ENCODE results near the gene HS6ST3.
A peak's percentile ranks its signal among the peaks of the same experiment; 100 is the strongest.

HS6ST3 gene

DNA sequence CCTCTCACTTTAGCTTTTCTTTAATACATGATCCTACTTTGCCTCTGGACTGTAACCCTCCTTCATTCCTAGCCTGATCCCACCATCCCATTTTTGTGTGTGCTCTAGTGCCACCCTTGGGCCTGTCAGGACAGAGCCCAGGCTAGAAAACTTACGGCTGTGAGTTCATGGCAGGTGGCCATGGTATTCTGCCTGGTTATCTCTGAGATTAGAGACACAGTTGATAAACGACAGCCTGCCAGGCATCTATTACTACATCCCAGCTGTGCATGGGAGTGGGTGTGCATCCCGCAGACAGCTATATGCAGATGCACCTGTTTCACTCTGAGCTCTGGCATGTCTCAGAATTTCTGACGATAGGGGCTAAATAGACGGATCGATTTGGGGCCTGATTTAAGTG, 110.9 kb downstream of the HS6ST3 start:
- no peak for DNase-seq

DNA sequence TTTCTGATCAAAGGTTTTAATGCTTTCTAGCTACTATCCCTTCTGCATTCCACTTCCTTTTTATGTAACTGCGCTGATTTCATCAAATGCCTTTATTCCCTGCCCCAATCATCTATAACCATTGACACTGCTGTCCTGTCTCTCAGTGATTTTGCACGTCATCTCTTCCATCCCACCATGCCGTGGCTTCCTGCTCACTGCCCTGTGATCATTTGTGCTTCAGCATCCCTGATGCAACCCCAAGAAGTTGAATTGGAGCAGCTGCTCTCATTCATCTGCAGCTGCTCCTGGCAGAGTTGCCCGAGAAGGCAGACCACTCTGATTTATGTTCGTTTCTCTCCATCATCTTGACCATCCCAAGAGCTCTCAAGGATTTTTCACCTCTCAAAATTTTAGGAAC, 112.4 kb downstream of the HS6ST3 start:
- no peak for DNase-seq

DNA sequence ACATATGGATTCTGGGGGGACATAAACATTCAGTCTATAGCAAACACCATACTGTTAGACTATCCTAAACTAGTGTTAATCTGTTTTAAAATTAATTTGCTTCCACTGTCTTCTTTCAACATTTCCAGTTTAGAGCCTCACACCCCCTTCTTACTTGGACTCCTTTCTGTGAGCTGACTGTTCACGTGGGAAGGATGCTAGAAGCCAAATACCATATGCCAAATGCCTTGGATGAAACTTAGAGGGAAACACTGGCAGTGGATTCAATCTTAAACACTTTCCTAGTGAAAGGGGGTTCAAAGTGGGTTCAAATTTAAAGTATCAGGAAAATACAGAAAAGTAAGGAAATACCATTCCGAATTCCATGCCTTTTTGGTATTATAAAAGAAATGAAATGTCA, 113.6 kb downstream of the HS6ST3 start:
- DNase-seq, result no peak

DNA sequence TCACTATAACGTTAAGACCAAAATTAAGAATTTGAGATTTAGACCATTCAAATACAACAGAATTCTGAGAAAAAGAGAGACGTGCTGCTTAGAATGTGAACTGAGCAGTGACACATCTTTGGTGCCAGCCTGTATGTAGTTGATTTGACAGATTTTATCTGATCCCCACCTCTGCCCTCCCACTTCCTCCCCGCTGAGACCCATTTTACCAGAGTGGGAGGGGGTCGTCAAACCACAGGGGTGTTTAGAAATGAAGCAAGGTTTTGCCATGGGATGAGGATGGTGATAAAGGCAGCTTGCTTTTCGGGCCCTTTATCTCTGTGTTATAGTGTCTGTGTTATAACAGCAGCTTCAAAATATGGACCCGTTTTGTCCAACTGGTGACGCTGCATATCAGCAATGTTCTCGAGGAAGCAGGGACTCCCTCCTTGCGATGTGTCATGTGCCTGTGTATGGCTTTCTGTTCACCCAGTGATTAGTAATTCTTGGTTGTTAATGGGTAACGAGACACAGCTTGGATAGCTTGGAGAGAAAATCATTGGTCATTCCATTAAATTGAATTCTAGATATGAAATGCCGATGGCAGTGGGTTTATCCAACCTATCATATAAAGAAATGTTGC, 125.0 kb downstream of the HS6ST3 start:
- DNase-seq, result no peak

DNA sequence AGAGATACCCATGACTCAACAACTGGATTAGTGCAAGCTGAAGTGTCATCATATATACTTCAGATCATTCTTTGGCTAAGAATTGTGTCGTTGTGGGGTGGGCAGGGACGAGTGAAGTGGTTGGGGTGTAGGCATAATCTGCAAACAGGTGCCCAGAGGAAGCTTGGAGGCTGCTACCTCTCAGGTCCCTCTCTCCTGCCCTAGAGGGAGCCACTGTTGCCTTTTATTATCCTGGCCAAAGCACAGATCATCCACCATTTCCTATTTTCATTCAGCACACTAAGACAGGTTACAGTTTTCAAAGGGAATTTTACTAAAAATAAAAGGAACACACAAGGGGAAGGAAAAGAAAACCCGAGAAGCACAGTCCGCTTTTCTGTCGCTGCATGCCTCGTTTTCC, 126.6 kb downstream of the HS6ST3 start:
- no peak for DNase-seq

DNA sequence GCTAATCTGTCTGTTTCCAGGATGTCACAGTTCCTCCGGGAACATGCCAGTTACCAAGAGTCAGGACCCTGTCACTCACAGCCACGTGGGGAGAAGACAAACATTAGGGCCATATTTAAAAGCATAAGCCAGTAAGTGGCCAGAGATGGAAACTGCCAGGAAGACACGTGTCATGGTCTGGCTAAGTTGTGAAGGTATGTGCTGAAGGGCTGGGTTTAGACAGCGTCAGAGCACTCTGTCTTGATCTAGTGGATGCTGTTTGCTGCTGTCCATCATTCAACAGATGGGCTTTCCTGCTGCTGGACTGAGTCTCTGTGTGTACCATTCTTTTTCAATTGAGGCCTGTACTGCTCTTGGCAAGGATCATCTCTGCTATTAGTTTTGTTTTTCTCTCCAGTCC, 128.6 kb downstream of the HS6ST3 start:
- no peak for DNase-seq

DNA sequence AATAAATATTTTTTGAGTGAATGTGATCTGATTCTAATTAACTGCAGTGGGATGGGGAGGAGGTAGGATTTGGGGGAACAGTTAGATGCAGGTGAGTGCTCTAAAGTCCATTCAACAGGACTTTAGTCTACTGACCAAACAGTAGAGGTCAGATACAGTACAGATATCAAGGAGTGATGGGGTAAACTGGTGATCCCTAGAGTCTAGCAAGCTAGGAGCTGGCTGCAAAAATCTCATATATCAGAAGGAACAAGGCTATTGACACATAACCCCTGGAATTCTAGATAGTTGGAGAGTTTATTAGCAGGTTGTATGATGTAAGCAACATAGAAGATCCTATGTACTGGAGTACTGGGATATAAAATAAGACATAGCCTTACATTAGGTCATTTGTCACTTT, 131.6 kb downstream of the HS6ST3 start:
- no peak for DNase-seq

DNA sequence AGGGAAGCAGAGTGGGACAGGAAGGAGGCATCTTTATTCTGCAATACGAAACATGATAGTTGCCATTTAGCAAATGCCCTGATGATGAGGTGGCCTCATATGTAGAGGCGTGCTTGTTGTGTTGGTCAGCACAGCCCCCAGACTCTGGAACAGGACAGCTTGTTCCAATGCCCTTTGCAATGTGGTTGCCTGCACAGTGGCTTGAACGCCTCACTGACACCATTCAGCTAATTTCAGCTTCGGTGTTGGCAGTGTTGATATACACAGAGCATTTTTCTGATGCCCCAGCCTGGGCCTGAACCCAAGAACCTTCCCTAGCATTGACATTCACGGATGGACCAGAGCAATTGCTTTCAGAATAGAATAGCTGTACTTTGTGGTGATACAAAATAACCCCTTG, 133.3 kb downstream of the HS6ST3 start:
- DNase-seq, result no peak

DNA sequence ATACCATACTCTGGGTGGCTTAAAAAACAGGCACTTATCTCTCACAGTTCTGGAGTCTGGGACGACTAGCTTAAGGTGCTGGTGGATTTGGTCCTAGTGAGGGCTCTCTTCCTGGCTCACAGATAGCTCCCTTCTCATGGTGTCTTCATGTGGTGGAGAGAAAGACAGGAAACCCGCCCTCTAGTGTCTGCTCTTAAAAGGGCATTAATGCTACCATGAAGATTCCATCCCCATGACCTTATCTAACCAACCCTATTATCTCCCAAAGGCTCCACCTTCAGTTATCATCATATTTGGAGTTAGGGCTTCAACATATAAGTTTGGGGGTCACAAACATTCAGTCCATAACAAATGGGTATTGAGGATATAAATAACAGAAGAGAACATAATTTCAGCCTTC, 139.4 kb downstream of the HS6ST3 start:
- peak; percentile 14 to 47 (median 28) for DNase-seq

DNA sequence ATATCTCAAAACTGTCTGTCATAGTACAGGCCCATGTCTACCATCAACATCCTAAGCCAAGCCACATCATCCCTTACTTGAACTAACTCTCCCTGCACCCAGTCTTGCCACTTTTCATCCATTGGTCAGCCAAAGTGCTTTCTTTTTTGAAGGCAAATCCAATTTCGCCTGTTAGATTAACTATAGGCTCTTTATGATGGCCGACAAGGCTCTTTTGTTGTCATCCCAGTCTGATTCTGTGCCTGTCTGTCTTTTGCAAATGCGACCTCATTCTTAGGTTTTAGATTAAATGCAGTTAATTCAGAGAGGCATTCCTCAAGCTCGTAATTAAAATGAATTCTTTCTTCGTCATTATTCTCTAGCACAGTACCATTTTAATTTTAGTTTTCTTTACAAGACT, 148.3 kb downstream of the HS6ST3 start:
- DNase-seq, result no peak

DNA sequence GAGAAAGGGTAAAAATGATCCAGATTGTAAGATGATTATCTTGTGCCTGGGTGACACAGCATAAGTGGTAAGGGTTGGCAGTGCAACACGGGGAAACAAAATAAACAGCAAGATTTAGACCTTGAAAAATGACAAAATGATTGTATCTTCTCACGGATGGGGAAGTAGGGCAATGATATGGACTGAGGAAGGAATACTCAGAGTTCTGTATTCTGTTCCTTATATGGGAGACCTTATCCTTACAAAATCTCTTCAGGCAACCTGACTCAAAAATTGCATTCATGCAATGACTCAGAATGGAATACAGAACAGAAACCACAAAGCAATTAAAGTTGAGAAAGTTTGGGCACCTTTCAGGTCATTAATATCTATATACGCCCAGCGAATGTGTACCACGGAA, 149.0 kb downstream of the HS6ST3 start:
- peak in 2 of 4 experiments; percentile 2 to 3 for DNase-seq

DNA sequence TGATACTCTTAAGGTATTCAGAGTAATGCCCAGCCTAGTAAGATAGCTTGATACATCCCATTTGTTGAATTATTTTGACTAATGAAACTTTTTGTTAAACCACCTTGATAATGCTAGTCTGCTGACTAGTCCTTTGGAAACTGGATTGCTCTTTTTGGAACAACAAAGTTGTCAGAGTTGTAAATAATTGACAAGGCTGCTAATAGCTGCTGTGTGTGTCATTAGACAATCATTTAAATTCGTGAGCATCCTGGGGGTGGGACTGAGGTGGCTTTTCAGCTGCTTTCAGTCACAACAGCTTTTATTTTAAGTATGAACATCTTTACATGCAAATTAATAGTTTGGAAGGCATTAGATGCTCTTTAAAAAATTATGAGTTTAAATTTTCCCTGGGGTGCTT, 153.5 kb downstream of the HS6ST3 start:
- no peak for DNase-seq

DNA sequence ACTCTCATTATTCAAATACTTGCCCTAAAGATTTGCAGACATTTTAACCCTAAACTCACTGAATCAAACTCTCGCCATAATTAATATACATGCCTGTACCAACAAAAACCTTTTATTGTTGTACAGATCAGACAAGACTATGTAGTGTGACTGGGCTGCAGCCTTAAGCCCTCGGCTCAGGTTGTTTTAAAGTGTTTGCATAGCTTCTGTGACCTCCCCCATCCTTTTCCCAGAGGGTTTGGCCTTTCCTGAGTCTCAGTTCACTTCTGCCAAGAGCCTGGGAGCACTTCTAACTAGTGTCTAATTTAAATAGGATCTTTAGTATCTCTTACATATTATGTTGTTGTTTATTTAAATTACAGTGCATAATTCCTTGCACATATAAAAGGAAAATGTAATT, 158.2 kb downstream of the HS6ST3 start:
- DNase-seq, result no peak

DNA sequence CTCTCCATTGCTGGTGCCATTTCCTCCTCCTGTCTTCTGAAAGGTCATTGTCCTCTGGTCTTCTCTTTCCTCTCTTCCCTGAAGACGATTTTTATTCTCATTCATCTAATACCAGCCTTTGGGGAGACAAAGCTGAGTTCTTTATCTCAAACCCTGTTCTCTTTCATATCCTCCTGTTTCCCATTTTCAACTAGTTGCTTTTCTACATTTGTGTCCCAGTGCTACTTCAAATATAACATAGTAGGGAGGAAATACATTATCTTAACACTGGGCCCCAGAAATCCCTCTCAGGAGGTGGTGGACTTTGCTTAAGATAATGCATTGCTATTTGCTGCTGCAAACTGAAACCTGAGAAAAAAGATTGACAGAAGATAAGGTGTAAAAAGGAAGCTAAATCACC, 159.1 kb downstream of the HS6ST3 start:
- no peak for DNase-seq

DNA sequence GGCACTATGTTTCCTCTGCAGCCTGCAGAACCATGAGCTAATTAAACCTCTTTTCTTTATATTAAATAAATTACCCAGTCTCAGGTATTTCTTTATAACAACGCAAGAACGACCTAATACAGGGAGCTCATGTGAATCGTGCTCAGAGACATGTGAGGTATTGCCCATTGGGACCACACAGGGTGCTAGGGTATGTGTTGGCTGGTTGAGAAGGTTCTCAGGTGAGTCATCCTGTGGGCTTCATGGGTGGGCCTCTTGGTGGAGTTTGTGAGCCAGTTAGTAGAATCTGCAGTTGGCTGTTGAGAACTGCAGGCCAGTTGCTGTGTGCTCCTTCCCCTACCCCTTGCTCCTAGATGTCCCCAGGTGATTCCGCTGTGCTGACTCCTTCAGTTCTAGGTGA, 163.0 kb downstream of the HS6ST3 start:
- DNase-seq, result no peak

DNA sequence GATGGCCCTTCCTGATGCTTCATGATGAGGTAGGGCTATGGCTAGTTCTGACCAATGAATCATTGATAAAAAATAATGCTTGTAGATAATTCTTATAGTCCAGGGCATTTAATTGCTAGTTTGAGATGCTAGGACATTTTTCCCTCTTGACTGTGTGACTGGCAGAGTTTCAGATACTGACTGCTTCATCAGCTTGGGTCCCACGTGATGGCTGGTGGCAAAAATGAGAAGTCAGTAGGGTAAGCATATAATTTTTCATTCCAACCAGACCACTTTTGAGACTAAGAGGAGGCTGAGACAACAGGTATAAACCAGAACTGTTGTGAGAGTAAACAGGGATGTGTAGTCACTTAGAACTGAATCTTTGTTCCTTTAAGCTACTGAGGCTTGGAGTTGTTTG, 183.3 kb downstream of the HS6ST3 start:
- no peak for DNase-seq

DNA sequence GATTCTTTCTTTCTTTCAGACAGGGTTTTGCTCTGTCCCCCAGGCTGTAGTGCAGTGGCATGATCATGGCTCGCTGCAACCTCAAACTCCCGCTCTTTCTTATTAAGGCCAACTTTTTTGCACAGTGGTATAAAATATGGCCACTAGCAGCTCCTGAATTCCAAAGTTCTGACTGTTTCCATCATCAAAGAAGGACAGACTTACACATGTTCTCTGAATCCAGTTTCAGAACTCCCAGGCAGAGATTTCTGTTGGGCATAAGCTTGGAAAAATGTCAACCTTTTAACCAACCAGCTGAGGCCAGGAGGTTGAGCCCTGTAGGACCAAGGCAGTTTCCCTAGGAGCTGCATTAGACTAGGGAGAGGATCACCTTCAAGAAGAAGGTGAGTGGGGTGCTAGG, 184.1 kb downstream of the HS6ST3 start:
- DNase-seq, result no peak

DNA sequence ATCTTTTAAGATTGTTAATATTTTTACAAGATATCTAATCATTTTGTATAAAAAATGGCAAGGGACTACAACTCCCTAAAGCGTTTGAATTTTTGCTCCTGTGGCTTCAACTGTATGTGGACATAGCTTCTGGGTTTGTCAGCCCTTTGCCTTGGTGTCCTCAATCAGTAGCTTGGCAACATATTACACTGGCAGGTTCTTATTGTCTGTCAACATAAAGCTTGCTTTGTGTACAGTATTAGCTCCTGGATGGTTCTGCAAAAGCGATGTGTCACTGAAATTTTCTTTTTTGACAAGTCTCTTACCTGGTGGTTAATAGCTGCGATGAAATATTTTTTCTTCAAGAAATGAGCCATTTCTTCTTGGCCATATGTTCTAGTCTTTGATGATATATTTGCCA, 190.0 kb downstream of the HS6ST3 start:
- no peak for DNase-seq

DNA sequence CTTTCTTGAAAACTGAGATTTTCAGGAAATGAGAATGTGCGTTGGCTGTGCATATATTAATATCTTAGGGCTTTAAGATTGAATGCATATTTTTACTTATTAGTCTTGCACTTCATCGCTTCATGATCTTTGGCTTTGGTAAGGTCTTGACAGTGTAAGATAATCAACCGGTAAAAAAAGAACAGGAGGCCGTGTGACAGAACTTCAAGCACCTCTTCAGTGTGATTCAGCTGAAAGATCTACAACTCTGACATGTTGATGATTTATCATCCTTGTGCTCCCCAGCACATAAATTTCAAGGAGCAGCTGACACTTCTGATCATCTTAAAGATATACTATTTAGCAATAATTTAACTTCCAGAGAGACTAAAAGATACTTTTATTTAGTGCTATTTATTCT, 195.1 kb downstream of the HS6ST3 start:
- no peak for DNase-seq

DNA sequence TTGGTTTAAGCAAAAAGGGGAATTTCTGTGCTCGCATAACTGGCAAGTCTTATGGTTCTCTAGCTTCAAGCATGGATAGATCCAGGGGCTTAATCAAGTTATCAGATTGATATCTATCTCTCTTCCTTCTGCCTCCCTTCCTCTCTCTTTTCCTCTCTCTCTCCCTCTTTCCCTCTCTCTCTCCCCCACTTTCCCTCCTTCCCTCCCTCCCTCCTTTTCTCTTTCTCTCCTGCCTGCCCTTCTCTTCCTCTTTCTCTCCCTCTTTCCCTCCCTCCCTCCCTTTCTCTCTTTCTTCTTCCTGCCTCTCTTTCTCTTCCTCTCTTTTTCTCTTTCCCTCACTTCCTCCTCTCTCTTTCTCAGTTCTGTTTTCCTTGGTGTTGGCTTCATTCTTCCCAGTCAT, 195.8 kb downstream of the HS6ST3 start:
- DNase-seq, result no peak

DNA sequence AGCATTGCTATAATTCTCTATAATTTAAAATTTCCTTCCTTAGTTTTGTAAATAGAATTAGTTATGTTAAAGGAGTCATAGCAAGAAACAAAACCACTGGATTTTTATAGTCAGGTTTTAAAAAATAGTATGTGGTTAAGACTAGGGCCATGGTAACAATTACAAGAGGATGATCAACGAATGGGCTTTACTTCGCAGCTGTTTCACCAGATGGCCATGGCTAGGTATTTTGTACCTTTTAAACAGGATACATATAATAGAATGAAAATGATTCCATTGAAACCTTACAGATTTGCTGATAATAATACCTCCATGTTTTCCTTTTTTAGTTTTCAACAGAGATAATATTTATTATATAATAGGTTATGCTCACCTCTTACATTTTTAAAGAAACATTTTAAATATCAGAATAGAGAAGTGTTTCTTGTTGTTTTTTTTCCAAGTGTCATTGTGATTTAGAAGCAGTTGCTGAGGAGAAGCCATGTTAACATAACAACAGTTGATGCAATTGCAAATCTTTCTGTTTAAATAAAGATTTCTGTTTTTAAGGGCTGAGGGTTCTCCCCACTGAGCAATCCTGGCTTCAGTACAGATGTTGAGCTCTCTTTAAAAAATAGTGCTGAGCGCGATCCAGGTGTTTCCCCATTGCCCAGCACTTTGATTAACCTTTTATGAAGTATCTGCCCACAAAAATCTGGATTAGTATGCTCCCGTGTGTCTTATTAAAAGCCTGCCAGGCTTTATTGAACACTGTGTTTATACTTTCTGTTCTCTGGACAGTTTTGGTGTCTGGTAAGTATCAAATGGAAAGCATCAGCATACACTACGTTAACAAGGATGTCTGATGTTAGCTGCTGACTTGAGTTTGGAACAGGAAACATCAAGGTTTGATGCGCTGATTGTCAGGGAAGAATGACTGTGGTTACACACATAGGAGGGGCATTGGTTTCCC, 205.3 kb downstream of the HS6ST3 start:
- DNase-seq, result no peak

DNA sequence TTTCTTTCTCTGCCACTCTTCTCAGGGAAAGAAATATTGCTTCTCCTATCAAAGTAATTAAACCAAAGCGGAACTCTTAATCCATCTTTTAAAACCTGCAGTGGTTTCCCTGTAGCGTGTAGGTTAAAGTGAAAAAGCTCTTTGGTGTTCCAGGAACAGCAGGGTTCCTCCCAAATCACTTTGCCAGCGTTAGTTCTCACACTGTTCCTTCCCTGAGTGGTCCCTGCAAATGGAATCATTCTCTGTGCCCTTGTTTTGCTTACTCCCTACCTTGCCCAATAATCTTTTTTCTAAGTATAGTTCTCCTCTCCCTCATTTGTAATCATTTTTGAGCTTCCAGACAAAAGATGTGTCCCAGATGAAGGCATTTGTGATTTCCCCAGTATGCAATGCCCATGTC, 207.5 kb downstream of the HS6ST3 start:
- DNase-seq, result no peak

DNA sequence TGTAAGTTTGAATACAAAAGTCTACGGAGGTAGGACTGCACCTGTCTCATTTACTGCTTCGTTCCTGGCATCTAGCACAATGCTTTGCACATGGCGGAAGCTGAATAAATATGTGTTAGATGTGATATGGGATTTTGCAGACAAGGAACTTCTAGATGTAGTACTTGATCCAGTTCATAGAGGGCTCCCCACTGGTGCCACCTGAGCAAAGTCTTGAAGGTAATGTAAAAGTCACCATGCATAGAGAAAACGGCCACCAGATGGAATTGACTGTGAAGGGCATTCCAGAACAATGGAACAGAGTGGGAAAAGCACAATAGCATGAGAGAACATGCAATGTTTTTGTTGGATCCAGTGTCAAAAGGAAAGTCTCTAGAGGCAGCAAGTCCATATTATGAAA, 209.3 kb downstream of the HS6ST3 start:
- no peak for DNase-seq

DNA sequence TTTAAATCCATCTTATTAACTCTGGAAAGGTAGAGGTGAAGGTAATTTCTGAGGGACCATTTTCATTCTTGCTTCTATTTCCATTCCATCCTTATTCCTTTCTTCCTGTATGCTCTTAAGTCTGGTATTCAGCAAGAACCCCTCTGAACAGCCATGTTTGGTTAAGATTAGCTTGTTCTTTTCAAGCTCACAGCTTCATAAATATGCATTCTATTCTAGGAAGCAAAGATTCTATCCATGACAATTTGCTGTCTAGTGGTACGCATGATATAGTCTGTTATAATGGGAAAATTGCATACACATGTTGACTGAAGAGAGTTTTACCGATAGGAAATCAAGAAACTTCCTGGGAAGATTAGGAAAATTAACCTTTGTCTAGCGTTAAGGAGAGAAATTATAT, 218.7 kb downstream of the HS6ST3 start:
- DNase-seq, result no peak
